ENCODE data around the gene ANKRD16. TPM values are rescaled to one million over a fixed set of nuclear protein-coding genes. Genes with fewer than 3 reads are reported as not detected.
A peak's percentile ranks its signal among the peaks of the same experiment; 100 is the strongest.

ANKRD16 gene
- total RNA-seq, 4 donors from 2014 or later, result 9.0 to 23.3 (median 16.6) TPM

DNA sequence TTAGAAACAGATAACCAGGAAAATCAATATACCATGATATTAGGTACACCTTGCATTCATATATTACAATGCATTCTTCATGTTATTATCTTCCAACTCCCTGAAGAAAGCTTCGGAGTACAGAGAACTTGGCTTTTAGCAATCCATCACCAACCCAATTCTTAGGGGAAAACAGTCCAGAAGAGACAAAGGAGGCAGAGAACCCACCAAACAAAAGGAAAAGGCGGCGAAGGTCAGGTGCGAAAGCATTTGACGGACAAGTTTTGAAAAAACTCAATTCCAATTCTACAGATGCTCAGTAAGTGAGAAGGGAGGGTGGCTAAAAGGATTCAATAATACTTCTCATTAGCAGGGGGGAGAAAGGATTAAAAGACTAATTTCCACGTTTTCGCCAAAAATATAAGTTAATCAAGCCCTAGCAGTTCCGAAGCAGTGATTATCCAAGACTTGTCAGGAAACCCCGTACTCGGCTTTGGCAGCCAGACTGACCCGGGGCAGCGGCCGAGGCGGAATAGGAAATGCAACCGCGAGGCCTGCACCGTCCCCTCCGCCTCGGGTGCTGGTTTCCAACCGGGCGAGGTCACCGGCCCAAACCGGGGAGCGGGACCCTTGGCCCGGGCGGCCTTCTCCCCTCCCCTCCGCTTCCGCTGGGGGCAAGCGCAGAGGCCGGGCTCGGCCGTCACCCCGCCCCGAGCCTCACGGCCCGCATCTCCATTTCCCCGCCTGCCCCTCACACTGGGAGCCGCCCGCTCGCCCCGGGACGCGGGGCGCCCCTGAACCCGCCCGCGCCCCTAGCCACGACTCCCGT is 77.2 kb downstream of the ANKRD16 start:
- TF ChIP-seq POLR2A (IDR thresholded peaks at IDR 0.05), result no peak
- TF ChIP-seq, protein P1, sequence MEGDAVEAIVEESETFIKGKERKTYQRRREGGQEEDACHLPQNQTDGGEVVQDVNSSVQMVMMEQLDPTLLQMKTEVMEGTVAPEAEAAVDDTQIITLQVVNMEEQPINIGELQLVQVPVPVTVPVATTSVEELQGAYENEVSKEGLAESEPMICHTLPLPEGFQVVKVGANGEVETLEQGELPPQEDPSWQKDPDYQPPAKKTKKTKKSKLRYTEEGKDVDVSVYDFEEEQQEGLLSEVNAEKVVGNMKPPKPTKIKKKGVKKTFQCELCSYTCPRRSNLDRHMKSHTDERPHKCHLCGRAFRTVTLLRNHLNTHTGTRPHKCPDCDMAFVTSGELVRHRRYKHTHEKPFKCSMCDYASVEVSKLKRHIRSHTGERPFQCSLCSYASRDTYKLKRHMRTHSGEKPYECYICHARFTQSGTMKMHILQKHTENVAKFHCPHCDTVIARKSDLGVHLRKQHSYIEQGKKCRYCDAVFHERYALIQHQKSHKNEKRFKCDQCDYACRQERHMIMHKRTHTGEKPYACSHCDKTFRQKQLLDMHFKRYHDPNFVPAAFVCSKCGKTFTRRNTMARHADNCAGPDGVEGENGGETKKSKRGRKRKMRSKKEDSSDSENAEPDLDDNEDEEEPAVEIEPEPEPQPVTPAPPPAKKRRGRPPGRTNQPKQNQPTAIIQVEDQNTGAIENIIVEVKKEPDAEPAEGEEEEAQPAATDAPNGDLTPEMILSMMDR (IDR thresholded peaks at IDR 0.05), result no peak
- WGBS, 2 donors, result 0% methylated on average over 28 to 32 of the region's 49 CpGs
- peak overlapping the region; percentile 95 for H3K4me3 ChIP-seq (ENCODE audit: low read depth, poor library complexity, severe bottlenecking)
- DNase-seq (ENCODE audit: low spot score in 2 of 2), result peak in 1 of 2 donors; percentile 92
- intact Hi-C loops (cut with DNase I; ENCODE audit: low total_unique reads), result no loop called here

Other genes with a start within 250 kb of the ANKRD16 start
- 10 to 100 TPM in 3 of 4 donors, 1 to 10 TPM in 1; 9.9 to 28.5 (median 18.4) TPM for gene ASB13, start 223.3 kb downstream of the ANKRD16 start, total RNA-seq
- gene TASOR2, start 205.1 kb downstream of the ANKRD16 start, total RNA-seq, result 10 to 100 TPM; 27.0 to 50.5 (median 35.4) TPM
- gene GDI2, start 76.5 kb downstream of the ANKRD16 start, total RNA-seq, result 100 to 1,000 TPM; 219 to 281 (median 241) TPM
- gene FBH1, start 350 bp upstream of the ANKRD16 start, total RNA-seq, result 100 to 1,000 TPM in 1 of 4 donors, 10 to 100 TPM in 3; 76.0 to 100 (median 92.2) TPM
- 10 to 100 TPM in 3 of 4 donors, 1 to 10 TPM in 1; 9.3 to 30.8 (median 24.8) TPM for gene IL15RA, start 87.7 kb upstream of the ANKRD16 start, total RNA-seq
- 1 to 10 TPM in 1 of 4 donors, under 1 TPM in 1, not detected in 2; 0.10 to 1.3 TPM for gene IL2RA, start 172.5 kb upstream of the ANKRD16 start, total RNA-seq
- 10 to 100 TPM; 38.8 to 63.6 (median 40.4) TPM for gene RBM17, start 199.1 kb upstream of the ANKRD16 start, total RNA-seq